ENCODE measurements around the gene PKHD1. TPM values are rescaled to one million over a fixed set of nuclear protein-coding genes. Genes with fewer than 3 reads are reported as not detected.

The PKHD1 gene
- total RNA-seq, 1 experiment from 2014 or later: 0.09 TPM

DNA sequence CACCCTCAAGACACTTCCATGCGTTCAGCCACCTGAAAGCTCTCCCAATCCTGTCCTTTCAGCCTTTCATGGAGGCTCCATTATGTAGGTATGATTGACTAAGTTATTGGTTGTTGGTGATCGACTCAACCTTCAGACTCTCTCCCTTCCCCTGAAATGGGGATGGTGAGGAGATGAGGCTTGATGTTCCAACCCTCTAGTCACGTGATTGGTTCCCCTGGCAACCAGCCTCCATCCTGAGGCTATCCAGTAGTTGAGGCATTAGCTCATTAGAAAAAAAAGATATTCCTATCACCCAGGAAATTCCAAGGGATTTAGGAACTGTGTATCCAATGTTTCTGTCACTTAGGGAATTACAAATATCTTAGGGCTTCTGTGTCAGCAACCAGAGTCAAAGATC is 426.6 kb downstream of the PKHD1 start:
- Histone ChIP-seq H3K4me2 (ENCODE audit: insufficient read depth, insufficient read length, low read length) (no peak overlapping the region), H3K56ac (ENCODE audit: insufficient read length, low read depth, low read length) (no peak overlapping the region), H4K20me1 (ENCODE audit: control insufficient read depth, insufficient read depth, insufficient read length) (no peaks in the 10 kb centered on the region), H3K23me2 (ENCODE audit: insufficient read length, low read depth, low read length, poor library complexity, severe bottlenecking) (no peaks in the 10 kb centered on the region), H3K4ac (ENCODE audit: low read depth, low read length) (no peak overlapping the region), H4K5ac (ENCODE audit: insufficient read length, low read depth, low read length) (no peak overlapping the region), H3K27ac (ENCODE audit: insufficient read length, low read depth, low read length) (no peak overlapping the region), H2AK5ac (ENCODE audit: insufficient read length, low read length) (no peak overlapping the region), H3K79me2 (ENCODE audit: insufficient read depth, low read length) (no peaks in the 10 kb centered on the region), H2AFZ (ENCODE audit: low read length) (no peak overlapping the region), H4K91ac (ENCODE audit: insufficient read length, low read depth, low read length) (no peak overlapping the region), H3K14ac (ENCODE audit: insufficient read depth, low read length) (no peak overlapping the region), H2BK120ac (ENCODE audit: low read depth, low read length, poor library complexity, severe bottlenecking) (no peak overlapping the region), H3K27me3 (ENCODE audit: insufficient read depth, low read length) (no peaks in the 10 kb centered on the region), H3K4me1 (ENCODE audit: insufficient read depth, low read length) (no peaks in the 10 kb centered on the region), H3T11ph (ENCODE audit: low read length) (no peak overlapping the region), H3K9ac (ENCODE audit: extremely low read depth, insufficient read length, low read length) (no peak overlapping the region), H2BK12ac (ENCODE audit: insufficient read length, low read depth, low read length) (no peak overlapping the region), H2BK5ac (ENCODE audit: insufficient read length, low read length) (no peak overlapping the region), H2BK15ac (ENCODE audit: low read depth, low read length) (no peak overlapping the region), H4K8ac (replicated peaks; ENCODE audit: insufficient read length, low read depth, low read length) (no peak overlapping the region), H3K18ac (ENCODE audit: insufficient read length, low read depth, low read length) (no peak overlapping the region), H3K23ac (ENCODE audit: insufficient read length, low read depth, low read length) (no peak overlapping the region), H3K79me1 (ENCODE audit: insufficient read depth, low read depth, low read length, poor library complexity, severe bottlenecking) (no peaks in the 10 kb centered on the region), H2BK20ac (ENCODE audit: low read depth, low read length, poor library complexity, severe bottlenecking) (no peak overlapping the region), H3K9me3 (ENCODE audit: control insufficient read depth, low read depth, low read length) (no peaks in the 10 kb centered on the region)
- Mint-ChIP-seq H3K27me3 (ENCODE audit: low read depth) (no peaks in the 10 kb centered on the region), H3K4me3 (no peak overlapping the region), H3K9me3 (no peaks in the 10 kb centered on the region), H3K36me3 (ENCODE audit: insufficient read depth in 1 of 3, low read depth in 3 of 3) (no peaks in the 10 kb centered on the region), H3K4me1 (no peaks in the 10 kb centered on the region), H3K27ac (no peak overlapping the region)
- no peak for TF ChIP-seq CTCF (conservative IDR thresholded peaks at IDR 0.05)
- WGBS (ENCODE audit: extremely low coverage, insufficient read length, low lambda C conversion rate): no CpG with 5 or more reads among the region's 3 CpGs
- no peak for DNase-seq
